ENCODE results near the gene CAMK1G. TPM values are rescaled to one million over a fixed set of nuclear protein-coding genes. Genes with fewer than 3 reads are reported as not detected.

CAMK1G gene
- total RNA-seq, 1 donor from 2014 or later, result not detected

- no peak overlapping the region for H3K4me3 Mint-ChIP-seq (ENCODE audit: unreplicated experiment)
- no peak overlapping the region for H3K27ac Mint-ChIP-seq (ENCODE audit: unreplicated experiment)
- H3K9me3 Mint-ChIP-seq (ENCODE audit: unreplicated experiment), result no peaks in the 10 kb centered on the region
- no peaks in the 10 kb centered on the region for H3K36me3 Mint-ChIP-seq (ENCODE audit: low read depth, unreplicated experiment)
- H3K4me1 Mint-ChIP-seq (ENCODE audit: unreplicated experiment), result no peaks in the 10 kb centered on the region
- TF ChIP-seq CTCF (IDR thresholded peaks at IDR 0.05; ENCODE audit: unreplicated experiment), result no peak
- peaks cover 2% of the 10 kb centered on the region for H3K27me3 Mint-ChIP-seq (ENCODE audit: unreplicated experiment)
- DNase-seq (ENCODE audit: low spot score), result no peak
Observed at GRCh38 chr1:209584231-209584672, 738 bp downstream of the CAMK1G start.

GRCh38 chr1:209585197-209585596, 1.7 kb downstream of the CAMK1G start:
- H3K27ac Mint-ChIP-seq (ENCODE audit: unreplicated experiment), result no peak overlapping the region
- H3K4me3 Mint-ChIP-seq (ENCODE audit: unreplicated experiment), result no peak overlapping the region
- no peaks in the 10 kb centered on the region for H3K4me1 Mint-ChIP-seq (ENCODE audit: unreplicated experiment)
- TF ChIP-seq CTCF (IDR thresholded peaks at IDR 0.05; ENCODE audit: unreplicated experiment), result no peak
- H3K36me3 Mint-ChIP-seq (ENCODE audit: low read depth, unreplicated experiment), result no peaks in the 10 kb centered on the region
- H3K27me3 Mint-ChIP-seq (ENCODE audit: unreplicated experiment), result peaks cover 2% of the 10 kb centered on the region
- DNase-seq (ENCODE audit: low spot score), result no peak
- H3K9me3 Mint-ChIP-seq (ENCODE audit: unreplicated experiment), result no peaks in the 10 kb centered on the region

- Mint-ChIP-seq H3K4me3 (ENCODE audit: unreplicated experiment) (no peak overlapping the region), H3K4me1 (ENCODE audit: unreplicated experiment) (no peaks in the 10 kb centered on the region), H3K27me3 (ENCODE audit: unreplicated experiment) (peaks cover 2% of the 10 kb centered on the region), H3K36me3 (ENCODE audit: low read depth, unreplicated experiment) (no peaks in the 10 kb centered on the region), H3K27ac (ENCODE audit: unreplicated experiment) (no peak overlapping the region), H3K9me3 (ENCODE audit: unreplicated experiment) (no peaks in the 10 kb centered on the region)
- DNase-seq (ENCODE audit: low spot score), result peak; percentile 45
- no peak for TF ChIP-seq CTCF (IDR thresholded peaks at IDR 0.05; ENCODE audit: unreplicated experiment)
Observed at GRCh38 chr1:209585672-209586071, 2.2 kb downstream of the CAMK1G start.

GRCh38 chr1:209586221-209586740, 2.8 kb downstream of the CAMK1G start:
- H3K9me3 Mint-ChIP-seq (ENCODE audit: unreplicated experiment), result no peaks in the 10 kb centered on the region
- H3K36me3 Mint-ChIP-seq (ENCODE audit: low read depth, unreplicated experiment), result no peaks in the 10 kb centered on the region
- DNase-seq (ENCODE audit: low spot score), result no peak

More at GRCh38 chr1:209586221-209586740, 2.8 kb downstream of the CAMK1G start:
- Mint-ChIP-seq H3K27me3 (ENCODE audit: unreplicated experiment) (peaks cover 2% of the 10 kb centered on the region), H3K4me1 (ENCODE audit: unreplicated experiment) (no peaks in the 10 kb centered on the region), H3K27ac (ENCODE audit: unreplicated experiment) (no peak overlapping the region), H3K4me3 (ENCODE audit: unreplicated experiment) (no peak overlapping the region)
- no peak for TF ChIP-seq CTCF (IDR thresholded peaks at IDR 0.05; ENCODE audit: unreplicated experiment)
